GM23338 (cell line): ENCODE data around the gene ZNF565. TPM values are rescaled to one million over a fixed set of nuclear protein-coding genes. Genes with fewer than 3 reads are reported as not detected.

Source experiments
- ATAC-seq: fragments of 200-7000 bp; cut with Tn5 transposase; 3 replicates; pipeline ENCODE4 v1.9.1; 2020
- DNase-seq: peaks from one replicate; pipeline ENCODE4 v3.0.0-alpha.2; 2015; ENCODE audit warnings: low spot score
- H2AFZ ChIP-seq: fragments of 200-600 bp; sonication (generic); 2 replicates; pipeline ENCODE4 v1.8.0; 2016; ENCODE audit warnings: antibody characterized with exemption, mild to moderate bottlenecking, moderate library complexity
- H3F3A ChIP-seq: fragments of 200-600 bp; sonication (generic); replicated peaks from 2 replicates; pipeline ENCODE4 v1.8.0; 2017; ENCODE audit warnings: antibody characterized with exemption, mixed run types, low read depth
- H3K27ac ChIP-seq: fragments of 200-600 bp; sonication (generic); 2 replicates; pipeline ENCODE4 v1.6.1; 2016; ENCODE audit warnings: low read depth
- H3K27me3 ChIP-seq: fragments of 200-600 bp; sonication (generic); 2 replicates; pipeline ENCODE4 v1.8.0; 2016; ENCODE audit warnings: mild to moderate bottlenecking, mixed run types, moderate library complexity; ENCODE audit not compliant: insufficient read depth
- H3K36me3 ChIP-seq: fragments of 200-600 bp; sonication (generic); 2 replicates; pipeline ENCODE4 v1.8.0; 2016; ENCODE audit warnings: mild to moderate bottlenecking; ENCODE audit not compliant: insufficient read depth
- H3K4me1 ChIP-seq: fragments of 200-600 bp; sonication (generic); 2 replicates; pipeline ENCODE4 v1.8.0; 2016; ENCODE audit warnings: mild to moderate bottlenecking, moderate library complexity; ENCODE audit not compliant: insufficient read depth
- H3K4me2 ChIP-seq: fragments of 200-600 bp; sonication (generic); 2 replicates; pipeline ENCODE4 v1.7.1; 2017; ENCODE audit warnings: mixed run types
- H3K4me3 ChIP-seq: fragments of 200-600 bp; sonication (generic); 2 replicates; pipeline ENCODE4 v1.6.1; 2016; ENCODE audit warnings: mixed run types
- H3K79me2 ChIP-seq: fragments of 200-600 bp; sonication (generic); replicated peaks from 2 replicates; pipeline ENCODE4 v1.8.0; 2017; ENCODE audit warnings: mild to moderate bottlenecking; ENCODE audit not compliant: insufficient read depth
- H3K9me2 ChIP-seq: fragments of 200-600 bp; sonication (generic); 2 replicates; pipeline ENCODE4 v1.8.0; 2017; ENCODE audit not compliant: insufficient read depth
- H4K20me1 ChIP-seq: fragments of 200-600 bp; sonication (generic); replicated peaks from 2 replicates; pipeline ENCODE4 v1.8.0; 2017; ENCODE audit warnings: mild to moderate bottlenecking; ENCODE audit not compliant: insufficient read depth
- H3K27ac Mint-ChIP-seq: 2 replicates; pipeline ENCODE4 v1.8.0; 2020; ENCODE audit warnings: inconsistent platforms, mild to moderate bottlenecking, moderate library complexity, mixed read lengths
- H3K27me3 Mint-ChIP-seq: 3 replicates; pipeline ENCODE4 v1.8.0; 2022; ENCODE audit warnings: low read depth, mild to moderate bottlenecking, moderate library complexity, mixed read lengths, inconsistent platforms; ENCODE audit not compliant: insufficient read depth, poor library complexity
- H3K36me3 Mint-ChIP-seq: 3 replicates; pipeline ENCODE4 v1.8.0; 2021; ENCODE audit warnings: low read depth, mild to moderate bottlenecking, inconsistent platforms, moderate library complexity, mixed read lengths
- H3K4me1 Mint-ChIP-seq: 3 replicates; pipeline ENCODE4 v1.8.0; 2020; ENCODE audit warnings: mild to moderate bottlenecking, inconsistent platforms, mixed read lengths
- H3K4me3 Mint-ChIP-seq: 3 replicates; pipeline ENCODE4 v1.8.0; 2021; ENCODE audit warnings: moderate library complexity, mild to moderate bottlenecking, inconsistent platforms, mixed read lengths
- H3K9me3 Mint-ChIP-seq: 3 replicates; pipeline ENCODE4 v1.8.0; 2020; ENCODE audit warnings: moderate library complexity, mild to moderate bottlenecking, inconsistent platforms, mixed read lengths
- EZH2 ChIP-seq: fragments of 200-600 bp; sonication (generic); IDR thresholded peaks from one replicate; pipeline ENCODE4 v1.8.0; 2017; ENCODE audit warnings: antibody characterized with exemption, mild to moderate bottlenecking, low read depth; ENCODE audit not compliant: unreplicated experiment
- EZH2phosphoT487 ChIP-seq: fragments of 200-600 bp; sonication (generic); IDR thresholded peaks from one replicate; pipeline ENCODE4 v1.8.1; 2018; ENCODE audit warnings: antibody characterized with exemption; ENCODE audit not compliant: unreplicated experiment
- POLR2AphosphoS5 ChIP-seq: IDR thresholded peaks from 2 replicates; pipeline ENCODE4 v1.6.1; 2016; ENCODE audit warnings: antibody characterized with exemption, low read depth
- ZNF114 ChIP-seq: fragments of 250-450 bp; sonication (Bioruptor Pico); IDR thresholded peaks from 2 replicates; pipeline ENCODE4 v1.5.0; 2020; ENCODE audit warnings: mild to moderate bottlenecking, moderate library complexity
- ZNF462 ChIP-seq: fragments of 250-450 bp; sonication (Bioruptor Pico); IDR thresholded peaks from 2 replicates; pipeline ENCODE4 v1.5.0; 2020; ENCODE audit warnings: mild to moderate bottlenecking, moderate library complexity
- polyA plus RNA-seq: library from polyadenylated mRNA; unstranded; fragments of >200 nt; fragmentation: Nextera tagmentation; extraction: Ambion mirVana; gene quantifications from 2 replicates; pipeline ENCODE4 v1.2.1, GENCODE V29; 2016
- total RNA-seq: library from RNA; depleted of rRNA; stranded (reverse); fragments of >200 nt; shearing (Covaris generic); gene quantifications from 2 replicates; pipeline ENCODE4 v1.2.3, GENCODE V29; 2014
- TF ChIP-seq, protein P1 (sequence below), 2 experiments: fragments of 200-600 bp in 1 of 2; sonication (generic) in 1 of 2; conservative IDR thresholded peaks; 2 replicates each; pipeline versions ENCODE4 v1.5.1 to v1.6.1; 2016 to 2017; ENCODE audit warnings: antibody characterized with exemption in 2 of 2, low read depth in 2 of 2, mild to moderate bottlenecking in 2 of 2, moderate library complexity in 1 of 2
- TF ChIP-seq, protein P2 (sequence below): IDR thresholded peaks from 2 replicates; pipeline ENCODE4 v1.6.1; 2016; ENCODE audit warnings: antibody characterized with exemption

The ZNF565 gene
- total and polyA plus RNA-seq, 2 experiments from 2014 or later: 2.4 to 3.2 TPM

GRCh38 chr19:36163813-36164212 is 50.7 kb downstream of the ZNF565 start:
- Histone ChIP-seq H3K4me3 (no peak overlapping the region), H4K20me1 (no peaks in the 10 kb centered on the region), H3K9me2 (no peaks in the 10 kb centered on the region), H2AFZ (no peak overlapping the region), H3K4me1 (peaks cover 24% of the 10 kb centered on the region; the same call in 1 of the 2 replicates), H3K79me2 (no peaks in the 10 kb centered on the region), H3K27ac (no peak overlapping the region), H3K36me3 (no peaks in the 10 kb centered on the region), H3F3A (0 out of 2 replicates have a peak, but pooled peaks cover under 1% of the 10 kb centered on the region), H3K4me2 (no peak overlapping the region), H3K27me3 (no peaks in the 10 kb centered on the region)
- TF ChIP-seq, protein P1, sequence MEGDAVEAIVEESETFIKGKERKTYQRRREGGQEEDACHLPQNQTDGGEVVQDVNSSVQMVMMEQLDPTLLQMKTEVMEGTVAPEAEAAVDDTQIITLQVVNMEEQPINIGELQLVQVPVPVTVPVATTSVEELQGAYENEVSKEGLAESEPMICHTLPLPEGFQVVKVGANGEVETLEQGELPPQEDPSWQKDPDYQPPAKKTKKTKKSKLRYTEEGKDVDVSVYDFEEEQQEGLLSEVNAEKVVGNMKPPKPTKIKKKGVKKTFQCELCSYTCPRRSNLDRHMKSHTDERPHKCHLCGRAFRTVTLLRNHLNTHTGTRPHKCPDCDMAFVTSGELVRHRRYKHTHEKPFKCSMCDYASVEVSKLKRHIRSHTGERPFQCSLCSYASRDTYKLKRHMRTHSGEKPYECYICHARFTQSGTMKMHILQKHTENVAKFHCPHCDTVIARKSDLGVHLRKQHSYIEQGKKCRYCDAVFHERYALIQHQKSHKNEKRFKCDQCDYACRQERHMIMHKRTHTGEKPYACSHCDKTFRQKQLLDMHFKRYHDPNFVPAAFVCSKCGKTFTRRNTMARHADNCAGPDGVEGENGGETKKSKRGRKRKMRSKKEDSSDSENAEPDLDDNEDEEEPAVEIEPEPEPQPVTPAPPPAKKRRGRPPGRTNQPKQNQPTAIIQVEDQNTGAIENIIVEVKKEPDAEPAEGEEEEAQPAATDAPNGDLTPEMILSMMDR (conservative IDR thresholded peaks at IDR 0.05; ENCODE audit: low read depth in 2 of 2): no peak
- TF ChIP-seq POLR2AphosphoS5 (no peak), ZNF462 (CRISPR knock-in tag) (no peak), EZH2 (no peak), EZH2phosphoT487 (no peak), ZNF114 (CRISPR knock-in tag) (no peak)
- TF ChIP-seq, protein P2, sequence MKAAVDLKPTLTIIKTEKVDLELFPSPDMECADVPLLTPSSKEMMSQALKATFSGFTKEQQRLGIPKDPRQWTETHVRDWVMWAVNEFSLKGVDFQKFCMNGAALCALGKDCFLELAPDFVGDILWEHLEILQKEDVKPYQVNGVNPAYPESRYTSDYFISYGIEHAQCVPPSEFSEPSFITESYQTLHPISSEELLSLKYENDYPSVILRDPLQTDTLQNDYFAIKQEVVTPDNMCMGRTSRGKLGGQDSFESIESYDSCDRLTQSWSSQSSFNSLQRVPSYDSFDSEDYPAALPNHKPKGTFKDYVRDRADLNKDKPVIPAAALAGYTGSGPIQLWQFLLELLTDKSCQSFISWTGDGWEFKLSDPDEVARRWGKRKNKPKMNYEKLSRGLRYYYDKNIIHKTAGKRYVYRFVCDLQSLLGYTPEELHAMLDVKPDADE: no peak
- Mint-ChIP-seq H3K9me3 (no peaks in the 10 kb centered on the region; the same call in 2 of the 3 replicates), H3K36me3 (peaks cover 5% of the 10 kb centered on the region), H3K4me1 (peaks cover 24% of the 10 kb centered on the region), H3K27me3 (peaks cover 3% of the 10 kb centered on the region), H3K27ac (no peak overlapping the region), H3K4me3 (no peak overlapping the region; the same call in 2 of the 3 replicates)
- no peak for DNase-seq
- ATAC-seq: no peak
